Thyroid gland (tissue), 4 donors: ENCODE results near the gene SRGAP1.
"Not testable (repeated sequence)": the region's sequence is repeated elsewhere in the genome, so short reads cannot be mapped to it uniquely, and the experiment has no call there.

ENCODE experiments used
- POLR2A ChIP-seq, 2 donors: fragments of 450-650 bp; IDR thresholded peaks; one replicate each; pipeline ENCODE4 v1.6.1; 2017; ENCODE audit warnings: antibody characterized with exemption in 2 of 2, mild to moderate bottlenecking in 2 of 2, moderate library complexity in 1 of 2
- TF ChIP-seq, protein P1 (sequence below), 6 experiments: fragments of 200-600 bp in 3 of 6; fragments of 450-650 bp in 3 of 6; sonication (generic) in 3 of 6; IDR thresholded peaks; one replicate each; pipeline ENCODE4 v1.5.1; 2016 to 2019; ENCODE audit warnings: antibody characterized with exemption in 6 of 6, mild to moderate bottlenecking in 2 of 6, inconsistent platforms in 1 of 6, moderate library complexity in 1 of 6

DNA sequence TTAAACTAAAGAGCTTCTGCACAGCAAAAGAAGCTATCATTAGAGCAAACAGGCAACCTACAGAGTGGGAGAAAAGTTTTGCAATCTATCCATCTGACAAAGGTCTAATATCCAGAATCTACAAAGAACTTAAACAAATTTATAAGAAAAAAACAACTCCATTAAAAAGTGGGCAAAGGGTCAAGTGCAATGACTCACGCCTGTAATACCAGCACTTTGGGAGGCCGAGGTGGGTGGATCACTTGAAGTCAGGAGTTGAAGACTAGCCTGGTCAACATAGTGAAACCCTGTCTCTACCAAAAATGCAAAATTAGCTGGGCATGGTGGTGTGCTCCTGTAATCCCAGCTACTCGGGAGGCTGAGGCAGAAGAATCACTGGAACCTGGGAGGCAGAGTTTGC is 322.1 kb downstream of the SRGAP1 start:
- TF ChIP-seq, protein P1, sequence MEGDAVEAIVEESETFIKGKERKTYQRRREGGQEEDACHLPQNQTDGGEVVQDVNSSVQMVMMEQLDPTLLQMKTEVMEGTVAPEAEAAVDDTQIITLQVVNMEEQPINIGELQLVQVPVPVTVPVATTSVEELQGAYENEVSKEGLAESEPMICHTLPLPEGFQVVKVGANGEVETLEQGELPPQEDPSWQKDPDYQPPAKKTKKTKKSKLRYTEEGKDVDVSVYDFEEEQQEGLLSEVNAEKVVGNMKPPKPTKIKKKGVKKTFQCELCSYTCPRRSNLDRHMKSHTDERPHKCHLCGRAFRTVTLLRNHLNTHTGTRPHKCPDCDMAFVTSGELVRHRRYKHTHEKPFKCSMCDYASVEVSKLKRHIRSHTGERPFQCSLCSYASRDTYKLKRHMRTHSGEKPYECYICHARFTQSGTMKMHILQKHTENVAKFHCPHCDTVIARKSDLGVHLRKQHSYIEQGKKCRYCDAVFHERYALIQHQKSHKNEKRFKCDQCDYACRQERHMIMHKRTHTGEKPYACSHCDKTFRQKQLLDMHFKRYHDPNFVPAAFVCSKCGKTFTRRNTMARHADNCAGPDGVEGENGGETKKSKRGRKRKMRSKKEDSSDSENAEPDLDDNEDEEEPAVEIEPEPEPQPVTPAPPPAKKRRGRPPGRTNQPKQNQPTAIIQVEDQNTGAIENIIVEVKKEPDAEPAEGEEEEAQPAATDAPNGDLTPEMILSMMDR (IDR thresholded peaks at IDR 0.05), result not testable (repeated sequence)
- TF ChIP-seq POLR2A (IDR thresholded peaks at IDR 0.05), result not testable (repeated sequence)
